ENCODE measurements around the gene RMDN2.
A peak's percentile ranks its signal among the peaks of the same experiment; 100 is the strongest.
"Not testable (repeated sequence)": the region's sequence is repeated elsewhere in the genome, so short reads cannot be mapped to it uniquely, and the experiment has no call there.

Gene RMDN2

DNA sequence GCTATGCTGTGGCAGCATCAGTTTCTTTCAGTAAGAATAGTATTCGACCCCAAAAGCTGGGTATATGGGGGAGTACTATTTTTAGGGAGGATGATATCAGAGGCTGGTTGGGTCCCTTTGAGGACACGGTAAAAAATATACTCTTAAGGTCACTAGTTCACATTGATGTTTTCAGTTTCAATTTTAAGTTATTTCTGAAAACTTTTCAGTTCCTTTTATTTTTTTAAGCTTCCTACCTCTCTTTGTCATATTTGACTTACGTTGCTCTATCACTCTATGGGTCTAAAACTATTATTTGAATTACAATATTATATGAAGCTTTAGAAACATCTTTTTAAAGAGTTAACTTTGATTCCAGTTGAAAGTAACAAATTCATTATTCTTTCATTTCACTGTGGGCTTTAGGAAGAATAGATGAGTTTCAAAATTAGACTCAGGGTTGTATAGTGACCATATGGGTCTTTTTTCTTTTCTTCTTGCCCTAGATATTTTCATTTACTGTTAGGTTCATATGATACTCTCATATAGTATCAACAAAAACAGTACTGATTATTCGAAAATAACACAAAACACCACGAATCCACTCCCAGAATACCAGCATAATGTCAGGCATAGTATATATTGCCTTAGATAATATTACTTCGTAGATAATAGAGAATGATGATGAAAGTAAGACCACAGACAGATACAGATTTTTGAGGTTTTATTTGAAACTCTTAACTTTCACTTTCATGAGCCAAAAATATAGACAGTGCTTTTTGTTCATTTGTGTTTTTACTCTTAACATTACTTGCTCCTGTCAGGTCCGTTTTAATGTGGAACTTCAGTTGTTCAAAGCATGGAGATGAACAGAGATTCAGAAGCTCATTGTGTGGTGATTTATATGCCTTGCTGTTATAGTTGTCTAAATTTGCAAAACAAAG, 9.8 kb downstream of the RMDN2 start:
- DNase-seq (ENCODE audit: low spot score): no peak

DNA sequence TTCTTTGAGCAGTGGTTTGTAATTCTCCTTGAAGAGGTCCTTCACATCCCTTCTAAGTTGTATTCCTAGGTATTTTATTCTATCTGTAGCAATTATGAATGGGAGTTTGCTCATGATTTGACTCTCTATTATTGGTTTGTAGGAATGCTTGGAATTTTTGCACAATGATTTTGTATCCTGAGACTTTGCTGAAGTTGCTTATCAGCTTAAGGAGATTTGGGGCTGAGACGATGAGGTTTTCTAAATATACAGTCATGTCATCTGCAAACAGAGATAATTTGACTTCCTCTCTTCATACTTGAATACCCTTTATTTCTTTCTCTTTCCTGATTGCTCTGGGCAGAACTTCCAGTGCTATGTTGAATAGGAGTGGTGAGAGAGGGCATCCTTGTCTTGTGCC, 12.5 kb downstream of the RMDN2 start:
- DNase-seq (ENCODE audit: low spot score): not testable (repeated sequence)

DNA sequence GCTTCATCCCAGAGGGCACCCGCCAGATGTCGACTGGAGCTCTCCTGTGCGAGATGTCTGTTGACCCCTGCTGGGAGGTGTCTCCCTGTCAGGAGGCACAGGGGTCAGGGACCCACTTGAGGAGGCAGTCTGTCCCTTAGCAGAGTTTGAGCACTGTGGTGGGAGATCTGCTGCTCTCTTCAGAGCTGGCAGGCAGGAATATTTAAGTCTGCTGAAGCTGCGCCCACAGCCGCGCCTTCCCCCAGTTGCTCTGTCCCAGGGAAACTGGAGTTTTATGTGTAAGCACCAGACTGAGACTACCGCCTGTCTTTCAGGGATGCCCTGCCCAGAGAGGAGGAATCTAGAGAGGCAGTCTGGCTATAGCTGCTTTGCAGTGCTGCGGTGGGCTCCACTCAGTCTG, 16.2 kb downstream of the RMDN2 start:
- not testable (repeated sequence) for DNase-seq (ENCODE audit: low spot score)

DNA sequence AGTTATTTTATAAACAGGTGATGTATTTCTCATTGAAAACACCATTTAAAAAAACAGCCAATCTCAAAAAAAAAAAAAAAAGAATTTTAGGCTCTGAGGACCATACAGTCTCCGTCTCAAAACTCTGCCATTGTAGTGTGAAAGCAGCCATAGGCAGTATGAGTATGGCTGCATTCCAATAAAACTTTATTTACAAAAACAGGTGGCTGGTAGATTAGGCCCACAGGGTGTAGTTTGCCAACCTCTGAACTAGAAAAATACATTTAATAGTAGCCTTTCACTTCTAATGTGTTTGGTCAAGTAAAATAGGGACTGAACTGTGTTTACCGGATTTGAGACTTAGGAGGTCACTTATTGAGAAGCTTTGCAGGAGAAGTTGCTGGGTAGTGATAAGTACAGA, 19.2 kb downstream of the RMDN2 start:
- no peak for DNase-seq (ENCODE audit: low spot score)

DNA sequence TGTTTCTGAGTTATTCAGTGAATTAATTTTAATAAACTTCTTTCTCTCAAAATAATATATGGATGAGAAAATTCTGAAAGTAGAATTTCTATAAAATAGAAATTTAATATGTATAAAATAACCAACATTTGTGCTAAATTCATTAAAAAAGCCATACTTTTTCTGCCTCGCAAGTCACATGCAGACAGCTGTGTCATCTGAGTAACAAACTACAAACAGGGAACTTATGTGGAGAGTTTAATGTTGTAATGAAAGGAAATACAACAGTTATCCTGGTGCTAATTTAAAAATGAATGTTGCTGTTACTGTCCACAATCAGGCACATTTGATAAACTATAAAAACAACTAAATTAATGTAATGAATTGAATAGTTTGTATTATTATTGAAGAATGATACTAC, 22.2 kb downstream of the RMDN2 start:
- DNase-seq (ENCODE audit: low spot score): no peak

DNA sequence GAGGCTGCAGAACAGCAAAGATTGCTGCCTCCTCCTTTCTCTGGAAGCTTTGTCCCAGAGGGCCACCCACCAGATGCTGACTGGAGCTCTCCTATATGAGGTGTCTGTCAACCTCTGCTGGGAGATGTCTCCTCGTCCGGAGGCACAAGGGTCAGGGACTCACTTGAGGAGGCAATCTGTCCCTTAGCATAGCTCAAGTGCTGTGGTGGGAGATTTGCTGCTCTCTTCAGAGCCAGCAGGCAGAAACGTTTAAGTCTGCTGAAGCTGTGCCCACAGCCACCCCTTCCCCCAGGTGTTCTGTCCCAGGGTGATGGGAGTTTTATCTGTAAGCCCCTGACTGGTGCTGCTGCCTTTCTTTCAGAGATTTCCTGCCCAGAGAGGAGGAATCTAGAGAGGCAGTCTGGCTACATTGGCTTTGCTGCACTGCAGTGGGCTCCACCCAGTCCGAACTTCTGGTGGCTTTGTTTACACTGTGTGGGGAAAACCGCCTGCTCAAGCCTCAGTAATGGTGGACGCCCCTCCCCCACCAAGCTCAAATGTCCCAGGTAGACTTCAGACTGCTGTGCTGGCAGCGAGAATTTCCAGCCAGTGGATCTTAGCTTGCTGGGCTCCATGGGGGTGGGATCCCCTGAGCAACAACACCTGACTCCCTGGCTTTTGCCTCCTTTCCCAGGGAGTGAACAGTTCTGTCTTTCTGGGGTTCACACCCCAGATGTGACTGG, 37.1 kb downstream of the RMDN2 start:
- not testable (repeated sequence) for DNase-seq (ENCODE audit: low spot score)

DNA sequence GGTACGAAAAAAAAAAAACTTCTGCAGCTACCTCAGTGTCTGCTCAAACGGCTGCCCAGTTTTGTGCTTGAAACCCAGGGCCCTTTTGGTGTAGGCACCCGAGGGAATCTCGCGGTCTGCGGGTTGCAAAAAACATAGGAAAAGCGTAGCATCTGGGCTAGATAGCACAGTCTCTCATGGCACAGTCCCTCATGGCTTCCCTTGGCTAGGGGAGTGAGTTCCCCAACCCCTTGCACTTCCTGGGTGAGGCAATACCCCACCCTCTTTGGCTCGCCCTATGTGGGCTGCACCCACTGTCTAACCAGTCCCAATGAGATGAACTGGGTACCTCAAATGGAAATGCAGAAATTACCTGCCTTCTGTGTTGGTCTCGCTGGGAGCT, 37.6 kb downstream of the RMDN2 start:
- DNase-seq (ENCODE audit: low spot score): not testable (repeated sequence)

DNA sequence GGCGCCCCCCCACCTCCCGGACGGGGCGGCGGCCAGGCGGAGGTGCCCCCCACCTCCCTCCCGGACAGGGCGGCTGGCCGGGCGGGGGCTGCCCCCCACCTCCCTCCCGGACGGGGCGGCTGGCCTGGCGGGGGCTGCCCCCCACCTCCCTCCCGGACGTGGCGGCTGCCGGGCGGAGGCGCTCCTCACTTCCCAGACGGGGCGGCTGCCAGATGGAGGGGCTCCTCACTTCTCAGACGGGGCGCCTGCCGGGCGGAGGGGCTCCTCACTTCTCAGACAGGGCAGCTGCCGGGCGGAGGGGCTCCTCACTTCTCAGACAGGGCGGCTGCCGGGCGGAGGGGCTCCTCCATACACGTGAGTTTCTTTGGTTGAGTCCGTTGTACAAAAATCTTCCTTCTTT, 38.8 kb downstream of the RMDN2 start:
- DNase-seq (ENCODE audit: low spot score): not testable (repeated sequence)

DNA sequence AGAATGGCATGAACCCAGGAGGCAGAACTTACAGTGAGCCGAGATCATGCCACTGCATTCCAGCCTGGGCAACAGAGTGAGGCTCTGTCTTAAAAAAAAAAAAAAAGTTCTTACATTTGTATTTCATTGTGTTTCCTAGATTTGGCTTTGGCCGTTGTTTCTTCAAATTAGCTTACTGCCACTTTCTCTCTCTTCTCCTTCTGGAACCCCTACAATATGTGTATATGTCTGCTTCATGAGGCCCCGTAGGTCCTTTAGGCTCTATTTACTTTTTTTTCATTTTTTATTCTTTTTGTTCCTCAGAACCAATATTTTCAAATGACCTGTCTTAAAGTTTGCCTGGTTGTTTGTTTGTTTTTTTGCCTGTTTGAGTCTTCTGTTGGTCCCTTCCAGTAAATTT, 41.2 kb downstream of the RMDN2 start:
- DNase-seq (ENCODE audit: low spot score): no peak

DNA sequence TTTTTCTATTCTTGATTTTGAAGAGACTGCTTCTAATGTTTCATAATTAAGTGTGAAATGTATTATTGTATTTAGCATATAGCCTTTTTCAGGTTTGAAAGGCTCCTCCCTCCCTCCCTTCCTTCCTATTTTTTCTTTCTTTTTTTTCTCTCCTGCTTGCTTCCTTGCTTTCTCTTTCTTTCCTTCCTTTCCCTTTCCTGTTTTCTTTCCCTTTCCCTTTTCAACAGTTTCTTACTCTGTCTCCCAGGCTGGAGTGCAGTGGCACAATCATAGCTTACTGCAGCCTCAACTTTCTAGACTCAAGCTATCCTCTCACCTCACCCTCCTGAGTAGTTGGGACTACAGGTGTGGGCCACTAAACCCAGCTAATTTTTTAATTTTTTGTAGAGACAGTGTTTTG, 44.6 kb downstream of the RMDN2 start:
- DNase-seq (ENCODE audit: low spot score): no peak

DNA sequence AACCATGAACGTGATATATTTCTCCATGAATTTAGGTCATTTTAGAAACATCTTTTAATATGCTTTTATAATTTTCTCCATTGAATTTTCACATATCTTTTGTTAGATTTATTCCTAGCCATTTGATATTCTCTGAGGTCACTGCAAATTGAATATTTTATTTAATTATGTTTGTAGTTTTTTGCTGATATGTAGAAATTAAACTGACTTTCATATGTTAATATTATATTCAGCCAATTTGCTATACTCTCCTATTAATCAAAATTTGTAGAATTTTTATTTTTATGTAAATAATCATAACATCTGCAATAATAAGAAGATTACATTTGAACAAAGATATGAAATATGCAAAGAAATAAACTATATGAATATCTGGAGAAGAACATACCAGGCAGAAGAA, 46.9 kb downstream of the RMDN2 start:
- DNase-seq (ENCODE audit: low spot score): no peak

DNA sequence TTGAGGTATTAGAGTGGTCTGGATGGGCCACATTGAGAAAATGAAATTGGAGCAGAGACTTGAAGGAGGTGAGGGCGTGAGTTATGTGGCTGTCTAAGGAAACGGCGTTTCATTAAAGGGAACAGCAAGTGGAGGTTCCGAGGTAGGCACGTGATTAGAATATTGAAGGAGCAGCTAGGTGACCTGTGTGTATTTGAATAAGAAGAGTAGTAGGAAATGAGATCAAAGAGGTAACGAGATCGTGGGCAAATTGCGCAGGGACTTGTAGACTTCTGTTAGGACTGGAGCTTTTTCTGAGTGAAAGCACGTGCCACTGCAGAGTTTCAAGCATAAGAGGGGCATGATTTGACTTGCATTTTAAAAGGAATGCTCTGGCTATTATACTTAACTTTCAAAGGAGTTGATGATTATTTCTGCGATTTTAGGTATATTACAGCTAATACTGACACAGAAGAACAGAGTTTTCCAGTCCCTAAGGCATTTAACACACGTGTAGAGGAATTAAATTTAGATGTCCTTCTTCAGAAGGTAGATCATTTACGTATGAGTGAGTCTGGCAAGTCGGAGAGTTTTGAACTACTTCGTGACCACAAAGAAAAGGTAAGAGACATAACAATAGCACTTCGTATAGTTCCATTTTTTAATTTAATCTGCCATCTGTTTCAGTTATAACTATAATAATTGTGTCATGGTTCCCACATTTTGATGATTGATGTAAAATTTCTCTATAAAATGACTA, 48.7 kb downstream of the RMDN2 start:
- DNase-seq (ENCODE audit: low spot score): no peak

DNA sequence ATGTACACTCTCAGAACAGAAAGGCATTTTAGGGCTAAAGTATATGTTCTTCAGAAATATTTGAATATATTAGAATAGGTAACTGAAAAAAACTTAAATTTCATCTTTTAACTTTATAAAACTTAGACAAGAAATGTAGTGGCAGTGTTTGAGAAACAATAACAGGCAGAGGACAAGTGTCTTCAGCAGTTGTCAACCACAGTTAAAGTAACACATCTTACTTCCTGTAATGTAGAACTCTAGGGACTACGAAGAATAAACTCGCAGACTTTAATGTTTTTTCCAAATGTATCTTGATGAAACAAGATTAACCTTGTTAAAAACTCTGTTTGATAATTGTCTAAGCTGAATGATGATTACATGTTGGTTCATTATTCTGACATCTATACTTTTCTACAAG, 50.7 kb downstream of the RMDN2 start:
- no peak for DNase-seq (ENCODE audit: low spot score)

DNA sequence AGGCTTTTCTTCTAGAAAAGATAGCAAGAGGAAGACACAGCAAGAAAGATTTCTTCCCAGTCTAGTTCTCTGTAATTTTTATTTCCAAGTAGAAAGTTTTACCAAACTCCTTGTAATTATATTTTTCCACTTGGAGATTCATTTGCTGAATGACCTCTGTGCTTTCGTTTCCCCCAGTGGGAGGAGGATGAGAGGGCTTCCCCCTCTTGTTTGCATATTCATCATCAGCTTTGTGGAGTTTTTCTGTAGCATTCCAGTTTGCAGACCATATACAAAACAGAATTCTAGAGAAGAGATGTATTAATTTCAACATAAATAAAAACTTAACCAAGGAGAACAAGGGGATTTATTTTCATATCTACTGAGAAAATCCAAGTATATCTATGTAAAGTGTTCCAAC, 51.3 kb downstream of the RMDN2 start:
- DNase-seq (ENCODE audit: low spot score): no peak

DNA sequence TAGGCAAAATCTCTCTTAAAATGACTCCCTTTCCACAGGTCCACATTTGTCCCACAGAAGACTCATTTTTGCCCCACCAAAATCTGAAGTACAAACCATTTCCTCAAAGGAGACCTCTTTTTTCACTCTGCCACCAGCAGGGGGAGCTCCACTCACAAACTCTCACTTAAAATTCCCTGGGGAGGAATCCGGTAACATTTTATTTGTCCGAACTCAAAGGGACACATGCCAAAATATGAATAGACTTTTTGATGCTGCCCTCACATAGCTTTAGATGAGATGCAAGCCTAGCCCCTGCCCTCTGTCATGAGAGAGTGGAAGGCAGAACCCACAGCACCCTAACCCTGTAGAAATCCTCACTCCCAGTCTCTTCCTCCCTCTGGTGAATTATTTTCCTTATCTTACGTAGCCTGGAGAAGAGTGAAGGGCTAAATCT, 57.1 kb downstream of the RMDN2 start:
- peak; percentile 46 for DNase-seq (ENCODE audit: low spot score)

DNA sequence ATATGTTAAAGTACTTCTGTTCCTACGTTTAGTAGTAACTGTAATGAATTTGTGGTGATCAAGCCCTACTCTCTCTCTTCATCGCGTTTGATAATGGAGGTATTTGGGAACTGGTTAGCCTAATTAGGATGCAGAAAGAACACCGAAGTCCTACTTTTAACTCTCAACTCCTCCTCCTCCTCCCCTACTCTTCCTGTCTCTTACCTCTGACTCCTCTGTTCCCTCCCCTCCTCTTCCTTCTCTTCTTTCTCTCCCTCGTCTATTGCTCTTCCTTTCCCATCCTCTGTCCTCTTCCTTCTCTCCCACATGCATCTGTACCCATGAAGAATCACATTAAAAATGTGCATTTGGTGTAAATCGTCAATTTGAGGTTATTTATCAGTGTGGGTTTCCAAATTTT, 57.8 kb downstream of the RMDN2 start:
- DNase-seq (ENCODE audit: low spot score): no peak

DNA sequence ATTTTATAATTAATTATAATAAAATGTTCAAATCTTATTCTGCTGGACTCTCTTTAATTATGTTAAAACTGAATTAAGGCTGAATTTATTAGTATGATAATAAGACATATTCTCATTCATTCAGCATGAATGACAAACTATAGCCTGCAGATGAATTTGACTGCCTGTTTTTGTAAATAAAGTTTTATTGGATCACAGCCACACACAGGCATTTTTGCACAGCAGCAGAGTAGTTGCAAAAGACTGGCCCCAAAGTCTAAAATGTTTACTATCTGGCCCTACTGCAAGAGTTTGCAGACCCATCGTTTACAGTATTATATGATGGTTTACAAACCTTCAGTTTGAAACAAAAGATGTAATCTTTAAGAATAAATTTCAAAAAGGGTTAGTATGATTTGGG, 58.6 kb downstream of the RMDN2 start:
- no peak for DNase-seq (ENCODE audit: low spot score)

DNA sequence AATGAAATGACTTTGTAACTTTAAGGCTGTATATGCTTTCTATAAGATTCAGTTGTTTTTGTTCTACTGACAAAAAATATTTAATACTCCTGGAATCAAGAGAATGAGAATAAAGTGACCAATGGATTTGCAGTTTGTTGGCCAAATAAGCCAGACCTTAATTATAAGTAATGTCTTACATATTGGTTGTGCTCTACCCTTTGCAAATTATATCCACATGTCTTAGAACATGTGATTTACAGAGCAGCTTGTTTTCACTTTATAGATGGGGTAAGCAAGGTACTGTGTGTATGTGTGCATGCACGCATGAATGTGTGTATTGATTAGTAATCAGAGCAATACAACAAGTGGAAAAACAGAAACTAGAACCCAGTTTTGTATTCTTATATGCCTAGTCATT, 59.1 kb downstream of the RMDN2 start:
- no peak for DNase-seq (ENCODE audit: low spot score)

DNA sequence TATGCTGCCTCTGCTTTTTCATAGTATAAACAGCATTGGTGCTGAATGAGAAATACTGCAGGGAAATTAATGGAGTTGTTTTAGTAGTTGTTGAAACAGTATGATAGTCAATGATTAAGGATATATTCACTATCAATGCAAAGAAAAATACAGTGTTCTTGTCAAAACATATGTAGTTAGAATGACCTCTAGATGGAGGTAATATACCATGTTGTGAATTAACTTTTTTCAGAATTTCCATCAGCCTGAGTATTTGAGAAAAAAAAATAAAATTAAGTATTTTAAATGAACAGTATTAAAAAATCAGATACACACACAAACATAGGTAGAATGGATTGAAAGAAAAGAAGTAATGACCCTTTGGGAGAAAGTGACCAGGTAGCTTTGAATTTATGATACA, 59.5 kb downstream of the RMDN2 start:
- no peak for DNase-seq (ENCODE audit: low spot score)

DNA sequence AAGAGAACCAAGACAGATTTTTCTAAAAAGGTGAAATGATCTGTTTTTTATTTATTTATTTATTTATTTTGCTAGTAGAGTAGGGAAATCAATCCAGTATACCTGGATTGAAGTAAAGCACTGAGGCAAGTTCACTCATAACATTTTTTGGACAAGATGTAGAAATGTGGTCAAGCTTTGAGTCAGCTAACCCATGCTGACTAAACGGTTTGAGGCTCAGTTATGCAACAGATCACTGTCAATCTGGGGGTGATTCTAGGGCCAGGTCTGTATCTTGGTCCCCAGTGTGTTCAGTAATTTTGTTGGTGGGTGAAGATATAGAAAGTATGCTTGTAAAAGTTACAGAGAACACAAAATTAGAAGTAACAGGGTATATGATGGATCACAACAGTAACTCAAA, 60.2 kb downstream of the RMDN2 start:
- DNase-seq (ENCODE audit: low spot score): no peak

DNA sequence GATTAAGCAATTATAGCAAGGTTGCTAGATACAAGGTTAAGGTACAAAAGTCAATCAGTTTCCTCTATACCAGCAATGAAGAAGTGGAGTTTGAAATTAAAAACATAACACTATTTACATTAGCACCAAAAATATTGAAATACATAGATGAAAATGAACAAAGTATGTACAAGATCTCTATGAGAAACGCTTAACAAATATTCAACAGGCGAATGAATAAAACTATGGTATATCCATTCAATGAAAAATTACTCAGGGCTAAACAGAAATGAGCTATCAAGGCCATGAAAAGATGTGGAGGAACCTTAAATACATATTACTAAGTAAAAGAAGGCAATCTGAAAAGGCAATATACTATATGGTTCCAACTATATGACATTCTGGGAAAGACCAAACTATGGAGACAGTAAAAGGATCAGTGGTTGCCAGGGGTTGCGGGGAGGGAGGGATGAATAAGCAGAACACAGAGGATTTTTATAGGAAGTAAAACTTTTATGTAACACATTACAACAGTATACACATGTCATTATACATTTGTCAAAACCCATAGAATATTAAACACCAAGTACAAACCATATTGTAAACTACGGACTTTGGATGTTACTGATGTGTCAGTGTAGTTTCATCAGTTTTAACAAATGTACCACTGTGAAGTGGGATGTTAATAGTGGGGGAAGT, 62.1 kb downstream of the RMDN2 start:
- DNase-seq (ENCODE audit: low spot score): no peak

DNA sequence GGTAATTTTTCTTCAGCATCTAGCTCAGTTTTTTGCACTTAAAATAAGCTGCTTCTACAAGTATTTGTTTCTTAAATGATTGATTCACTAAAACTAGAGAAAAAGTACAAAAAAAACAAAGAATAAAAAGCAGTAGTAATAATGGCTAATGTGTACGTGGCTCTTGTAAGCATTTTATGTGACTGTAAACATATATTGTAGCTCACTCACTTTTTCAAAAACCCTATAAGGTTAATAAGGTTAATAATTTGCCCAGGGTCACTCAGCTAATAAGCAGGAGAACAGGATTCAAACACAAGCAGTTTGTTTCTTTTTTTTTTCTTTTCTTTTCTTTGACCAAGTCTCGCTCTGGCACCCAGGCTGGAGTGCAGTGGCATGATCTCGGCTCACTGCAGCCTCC, 67.5 kb downstream of the RMDN2 start:
- DNase-seq (ENCODE audit: low spot score): no peak

Measured in iPS-NIHi11 (cell line).